ENCODE results near the gene MIGA2.
A peak's percentile ranks its signal among the peaks of the same experiment; 100 is the strongest.

MIGA2 gene

GRCh38 chr9:129102791-129103594 is 66.6 kb downstream of the MIGA2 start:
- no peak overlapping the region for H2AK5ac ChIP-seq (ENCODE audit: low read length, severe bottlenecking)
- no peak overlapping the region for H3K4me3 ChIP-seq (ENCODE audit: insufficient read depth in 1 of 2, low read depth in 1 of 2, low read length in 2 of 2)
- H2BK12ac ChIP-seq (ENCODE audit: low read length in 2 of 2): no peak overlapping the region
- WGBS: 52% methylated on average over 13 of the region's 14 CpGs
- H2AFZ ChIP-seq (ENCODE audit: low read depth, low read length): no peak overlapping the region
- no peak overlapping the region for H3K18ac ChIP-seq (ENCODE audit: low read depth in 1 of 2, low read length in 2 of 2)
- no peak overlapping the region for H4K8ac ChIP-seq (ENCODE audit: low read length)
- H3K9me3 ChIP-seq (ENCODE audit: control insufficient read depth, low read length): no peaks in the 10 kb centered on the region
- H3K4ac ChIP-seq (ENCODE audit: low read depth in 1 of 2, low read length in 2 of 2): no peak overlapping the region
- H4K91ac ChIP-seq (ENCODE audit: low read length): no peak overlapping the region
- no peak overlapping the region for H3K23ac ChIP-seq (ENCODE audit: low read length in 2 of 2)
- no peak overlapping the region for H2BK120ac ChIP-seq (ENCODE audit: low read depth, low read length)
- H3K4me1 ChIP-seq (ENCODE audit: control insufficient read depth, insufficient read depth, low read depth, low read length): peaks cover 4% of the 10 kb centered on the region
- H3K27ac ChIP-seq (ENCODE audit: low read length, poor library complexity, severe bottlenecking): no peak overlapping the region
- peaks cover 14% of the 10 kb centered on the region for H3K79me1 ChIP-seq (replicated peaks; ENCODE audit: low read length, poor library complexity, severe bottlenecking)
- no peaks in the 10 kb centered on the region for H3K27me3 ChIP-seq (ENCODE audit: control insufficient read depth in 1 of 2, insufficient read depth in 1 of 2, low read length in 2 of 2)
- no peak overlapping the region for H3K9ac ChIP-seq (ENCODE audit: low read length)
- no peak overlapping the region for H3K4me2 ChIP-seq (ENCODE audit: low read length, poor library complexity, severe bottlenecking)
- no peak overlapping the region for H2BK15ac ChIP-seq (ENCODE audit: low read depth, poor library complexity, severe bottlenecking)
- no peak overlapping the region for H3K14ac ChIP-seq (ENCODE audit: low read length in 2 of 2)
- peaks cover 50 to 69% of the 10 kb centered on the region in 2 experiments for H3K36me3 ChIP-seq (ENCODE audit: control insufficient read depth in 1 of 2, insufficient read depth in 2 of 2, low read depth in 1 of 2, low read length in 2 of 2)
- peak; percentile 68 for DNase-seq
- no peak overlapping the region for H2BK5ac ChIP-seq (ENCODE audit: low read depth, low read length, poor library complexity, severe bottlenecking)

- Histone ChIP-seq H2BK120ac (ENCODE audit: low read depth, low read length) (no peak overlapping the region), H3K9ac (ENCODE audit: low read length) (no peak overlapping the region), H4K8ac (ENCODE audit: low read length) (no peak overlapping the region), H4K91ac (ENCODE audit: low read length) (no peak overlapping the region), H3K4me1 (ENCODE audit: control insufficient read depth, insufficient read depth, low read depth, low read length) (peaks cover 4% of the 10 kb centered on the region), H3K9me3 (ENCODE audit: control insufficient read depth, low read length) (no peaks in the 10 kb centered on the region), H2AFZ (ENCODE audit: low read depth, low read length) (no peak overlapping the region), H3K4ac (ENCODE audit: low read depth in 1 of 2, low read length in 2 of 2) (no peak overlapping the region), H3K27ac (ENCODE audit: low read length, poor library complexity, severe bottlenecking) (no peak overlapping the region), H2BK12ac (ENCODE audit: low read length in 2 of 2) (no peak overlapping the region), H3K14ac (ENCODE audit: low read length in 2 of 2) (no peak overlapping the region), H2AK5ac (ENCODE audit: low read length, severe bottlenecking) (no peak overlapping the region), H3K27me3 (ENCODE audit: control insufficient read depth in 1 of 2, insufficient read depth in 1 of 2, low read length in 2 of 2) (no peaks in the 10 kb centered on the region), H3K23ac (ENCODE audit: low read length in 2 of 2) (no peak overlapping the region), H3K4me3 (ENCODE audit: insufficient read depth in 1 of 2, low read depth in 1 of 2, low read length in 2 of 2) (no peak overlapping the region), H3K36me3 (ENCODE audit: control insufficient read depth in 1 of 2, insufficient read depth in 2 of 2, low read depth in 1 of 2, low read length in 2 of 2) (peaks cover 49 to 68% of the 10 kb centered on the region in 2 experiments), H3K79me1 (replicated peaks; ENCODE audit: low read length, poor library complexity, severe bottlenecking) (peaks cover 14% of the 10 kb centered on the region), H2BK15ac (ENCODE audit: low read depth, poor library complexity, severe bottlenecking) (no peak overlapping the region), H3K18ac (ENCODE audit: low read depth in 1 of 2, low read length in 2 of 2) (no peak overlapping the region), H3K4me2 (ENCODE audit: low read length, poor library complexity, severe bottlenecking) (no peak overlapping the region), H2BK5ac (ENCODE audit: low read depth, low read length, poor library complexity, severe bottlenecking) (no peak overlapping the region)
- 86% methylated on average over 4 of the region's 4 CpGs for WGBS
- no peak for DNase-seq
Measured at GRCh38 chr9:129103595-129103965, 67.2 kb downstream of the MIGA2 start.

GRCh38 chr9:129104051-129104450 is 67.6 kb downstream of the MIGA2 start:
- Histone ChIP-seq H3K14ac (ENCODE audit: low read length in 2 of 2) (no peak overlapping the region), H3K79me1 (replicated peaks; ENCODE audit: low read length, poor library complexity, severe bottlenecking) (peaks cover 16% of the 10 kb centered on the region), H2AK5ac (ENCODE audit: low read length, severe bottlenecking) (no peak overlapping the region), H3K4me3 (ENCODE audit: insufficient read depth in 1 of 2, low read depth in 1 of 2, low read length in 2 of 2) (no peak overlapping the region), H3K18ac (ENCODE audit: low read depth in 1 of 2, low read length in 2 of 2) (no peak overlapping the region), H3K36me3 (ENCODE audit: control insufficient read depth in 1 of 2, insufficient read depth in 2 of 2, low read depth in 1 of 2, low read length in 2 of 2) (peaks cover 52 to 70% of the 10 kb centered on the region in 2 experiments), H3K23ac (ENCODE audit: low read length in 2 of 2) (no peak overlapping the region), H2BK15ac (ENCODE audit: low read depth, poor library complexity, severe bottlenecking) (no peak overlapping the region), H3K4me1 (ENCODE audit: control insufficient read depth, insufficient read depth, low read depth, low read length) (peaks cover 6% of the 10 kb centered on the region), H3K9me3 (ENCODE audit: control insufficient read depth, low read length) (no peaks in the 10 kb centered on the region), H3K4me2 (ENCODE audit: low read length, poor library complexity, severe bottlenecking) (no peak overlapping the region), H3K27ac (ENCODE audit: low read length, poor library complexity, severe bottlenecking) (no peak overlapping the region), H3K27me3 (ENCODE audit: control insufficient read depth in 1 of 2, insufficient read depth in 1 of 2, low read length in 2 of 2) (no peaks in the 10 kb centered on the region), H2AFZ (ENCODE audit: low read depth, low read length) (no peak overlapping the region), H4K91ac (ENCODE audit: low read length) (no peak overlapping the region), H2BK12ac (ENCODE audit: low read length in 2 of 2) (no peak overlapping the region), H3K4ac (ENCODE audit: low read depth in 1 of 2, low read length in 2 of 2) (no peak overlapping the region), H2BK5ac (ENCODE audit: low read depth, low read length, poor library complexity, severe bottlenecking) (no peak overlapping the region), H2BK120ac (ENCODE audit: low read depth, low read length) (no peak overlapping the region), H4K8ac (ENCODE audit: low read length) (no peak overlapping the region), H3K9ac (ENCODE audit: low read length) (no peak overlapping the region)
- DNase-seq: no peak
- WGBS: 82% methylated on average over 11 of the region's 11 CpGs

- Histone ChIP-seq H3K9me3 (ENCODE audit: control insufficient read depth, low read length) (no peaks in the 10 kb centered on the region), H3K27ac (ENCODE audit: low read length, poor library complexity, severe bottlenecking) (no peak overlapping the region), H3K36me3 (ENCODE audit: control insufficient read depth in 1 of 2, insufficient read depth in 2 of 2, low read depth in 1 of 2, low read length in 2 of 2) (peaks cover 47 to 54% of the 10 kb centered on the region in 2 experiments), H4K8ac (ENCODE audit: low read length) (no peak overlapping the region), H3K4ac (ENCODE audit: low read depth in 1 of 2, low read length in 2 of 2) (no peak overlapping the region), H2AFZ (ENCODE audit: low read depth, low read length) (no peak overlapping the region), H3K4me1 (ENCODE audit: control insufficient read depth, insufficient read depth, low read depth, low read length) (peaks cover 13% of the 10 kb centered on the region), H4K91ac (ENCODE audit: low read length) (no peak overlapping the region), H2BK120ac (ENCODE audit: low read depth, low read length) (no peak overlapping the region), H3K4me2 (ENCODE audit: low read length, poor library complexity, severe bottlenecking) (no peak overlapping the region), H2BK12ac (ENCODE audit: low read length in 2 of 2) (no peak overlapping the region), H2BK5ac (ENCODE audit: low read depth, low read length, poor library complexity, severe bottlenecking) (no peak overlapping the region), H3K14ac (ENCODE audit: low read length in 2 of 2) (no peak overlapping the region), H3K18ac (ENCODE audit: low read depth in 1 of 2, low read length in 2 of 2) (no peak overlapping the region), H3K23ac (ENCODE audit: low read length in 2 of 2) (no peak overlapping the region), H3K27me3 (ENCODE audit: control insufficient read depth in 1 of 2, insufficient read depth in 1 of 2, low read length in 2 of 2) (no peaks in the 10 kb centered on the region), H2AK5ac (ENCODE audit: low read length, severe bottlenecking) (no peak overlapping the region), H2BK15ac (ENCODE audit: low read depth, poor library complexity, severe bottlenecking) (no peak overlapping the region), H3K9ac (ENCODE audit: low read length) (no peak overlapping the region), H3K4me3 (ENCODE audit: insufficient read depth in 1 of 2, low read depth in 1 of 2, low read length in 2 of 2) (no peak overlapping the region), H3K79me1 (replicated peaks; ENCODE audit: low read length, poor library complexity, severe bottlenecking) (peaks cover 23% of the 10 kb centered on the region)
- WGBS: 89% methylated on average over 17 of the region's 17 CpGs
- DNase-seq: no peak
Measured at GRCh38 chr9:129105857-129106694, 69.7 kb downstream of the MIGA2 start.

Data from mesenchymal stem cell (in vitro differentiated cells and primary cell).